NCI-H2196 treated with DMSO at 0.1 percent for 48 hours (cell line): Measurements from ENCODE around the gene HPSE2.
"Not testable (repeated sequence)": the region's sequence is repeated elsewhere in the genome, so short reads cannot be mapped to it uniquely, and the experiment has no call there.

Experiments
- DNase-seq: peaks from one replicate; lab custom pipeline; 2025; ENCODE audit not compliant: unreplicated experiment; lab: John Stamatoyannopoulos, UW

Gene HPSE2

DNA sequence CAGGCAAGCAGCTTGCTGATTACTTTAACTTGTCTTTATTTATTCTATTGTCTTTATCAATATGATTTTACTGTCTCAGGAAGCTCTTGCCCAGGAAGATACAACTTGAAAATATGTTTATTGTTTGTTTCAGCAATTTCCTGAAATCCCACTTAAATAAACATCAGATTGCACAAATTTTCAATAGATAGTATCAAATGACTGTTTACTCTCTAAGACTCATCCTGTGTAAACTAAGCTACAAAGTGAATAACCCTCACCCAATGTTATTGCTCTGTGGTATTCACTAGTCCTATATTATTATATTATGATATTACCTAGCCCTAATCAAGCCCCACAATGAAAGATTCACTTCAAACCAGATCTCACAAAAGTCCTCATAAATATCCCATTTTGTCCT lies 658.5 kb downstream of the HPSE2 start:
- no peak for DNase-seq

- no peak for DNase-seq
Observed at GRCh38 chr10:98576096-98576495, 659.6 kb downstream of the HPSE2 start.

DNA sequence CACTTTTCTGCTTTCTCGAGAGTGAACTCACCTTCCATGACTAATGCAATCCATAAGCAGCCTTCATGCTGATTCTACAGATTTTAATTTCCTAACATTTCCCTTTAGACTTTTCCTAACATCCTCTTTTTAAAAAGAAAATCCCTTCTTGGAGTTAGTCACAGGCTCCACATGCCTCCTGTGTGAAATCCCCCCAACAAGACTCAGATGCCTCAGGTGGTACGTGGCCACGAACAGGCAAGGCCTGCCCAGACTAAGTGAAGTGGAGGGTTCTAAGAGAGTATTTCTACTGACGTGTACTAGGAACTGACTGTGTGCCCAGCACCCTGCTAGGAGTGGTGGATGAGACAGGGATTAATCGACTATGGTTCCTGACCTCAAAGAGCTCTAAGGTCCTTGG lies 663.1 kb downstream of the HPSE2 start:
- DNase-seq: no peak

DNA sequence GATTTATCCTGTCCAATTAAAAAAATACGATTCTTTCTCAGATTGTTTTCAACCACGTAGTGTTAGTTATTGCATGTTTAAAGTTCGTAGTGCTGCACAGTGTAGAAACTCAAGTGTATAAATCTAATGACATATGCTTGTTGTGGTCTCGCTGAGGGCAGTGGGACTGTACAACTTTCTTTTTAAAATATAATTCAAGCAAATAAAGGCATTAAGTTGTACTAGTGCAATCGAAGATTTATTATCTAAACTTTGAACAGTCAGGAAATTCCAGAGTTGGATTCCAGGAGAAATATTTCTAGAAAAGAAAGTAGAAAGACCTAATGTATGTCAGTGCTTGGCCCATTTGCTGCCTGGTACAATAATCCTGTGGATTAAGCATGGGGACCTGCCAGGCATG lies 664.8 kb downstream of the HPSE2 start:
- DNase-seq: no peak

DNA sequence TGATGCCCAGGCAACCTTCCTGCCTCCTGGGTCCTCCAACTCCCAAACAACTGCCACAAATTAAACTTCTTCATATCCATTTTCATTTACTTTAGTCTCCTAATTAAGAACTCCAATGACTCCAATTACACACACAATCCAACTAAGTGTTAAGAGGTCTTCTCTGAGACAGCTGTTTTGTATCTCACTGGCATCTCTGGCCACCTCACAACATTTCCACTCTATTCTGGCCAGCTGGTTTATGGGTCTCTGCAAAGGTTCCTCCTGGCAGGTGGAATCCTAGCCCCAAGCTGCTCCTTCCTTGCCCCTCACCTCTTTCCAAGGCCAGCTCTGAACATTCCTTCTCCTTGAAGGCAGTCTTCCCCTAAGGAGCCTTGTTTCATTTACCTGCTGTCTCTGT lies 665.8 kb downstream of the HPSE2 start:
- no peak for DNase-seq

DNA sequence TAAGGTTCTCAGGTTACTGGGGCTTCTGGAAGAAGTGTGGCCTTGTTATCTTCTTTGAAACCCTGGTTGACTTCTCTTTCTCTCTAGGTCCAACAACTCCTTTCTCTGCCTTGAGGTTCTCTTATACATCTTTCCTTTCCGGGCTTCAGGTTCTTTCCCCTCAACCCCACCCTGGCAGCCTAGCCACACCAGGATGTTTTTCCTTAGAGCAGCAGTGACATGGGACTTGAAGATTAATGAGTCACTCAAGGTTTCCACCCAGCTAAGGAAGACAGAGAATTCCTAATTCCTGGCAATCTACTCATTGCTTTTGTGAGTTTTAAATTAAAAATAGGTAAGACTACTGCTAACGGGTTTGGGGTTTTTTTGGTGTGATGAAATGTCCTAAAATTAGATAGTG lies 667.1 kb downstream of the HPSE2 start:
- DNase-seq: no peak

DNA sequence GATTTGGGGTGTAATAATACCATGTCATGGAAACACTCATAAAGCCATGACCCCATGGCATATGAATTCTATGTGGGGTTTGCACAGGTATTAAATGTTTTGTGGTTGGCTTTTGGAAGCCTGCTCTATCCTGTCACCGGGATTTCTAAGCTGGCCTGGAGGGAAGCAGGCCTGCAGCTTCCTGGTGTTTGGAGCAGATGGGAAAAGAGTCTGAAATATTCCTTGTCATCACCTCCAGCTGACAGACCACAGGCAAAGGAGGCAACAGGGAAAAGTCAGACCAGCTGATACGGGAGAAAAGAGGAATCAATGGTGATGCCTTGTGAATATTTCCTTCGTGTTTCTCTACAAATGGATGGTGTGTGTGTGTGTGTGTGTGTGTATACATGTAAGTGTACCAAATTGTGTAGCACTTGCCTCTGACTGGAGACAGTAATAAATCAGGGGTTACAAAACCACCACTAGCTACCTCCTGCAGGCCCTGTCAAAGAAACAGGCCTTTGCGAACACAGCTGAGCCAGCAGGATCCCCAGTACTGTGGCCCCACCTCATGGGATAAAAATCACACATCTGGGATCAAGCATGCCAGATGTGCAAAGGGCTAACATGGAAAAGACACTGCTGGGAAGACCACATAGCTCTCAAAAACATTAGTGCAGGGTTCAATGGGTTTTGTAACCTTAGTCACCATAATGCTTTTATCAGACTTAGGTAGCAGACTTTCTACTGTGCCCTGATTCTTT lies 668.1 kb downstream of the HPSE2 start:
- no peak for DNase-seq

- no peak for DNase-seq
Observed at GRCh38 chr10:98563811-98564210, 671.8 kb downstream of the HPSE2 start.

GRCh38 chr10:98560565-98560964 lies 675.1 kb downstream of the HPSE2 start:
- DNase-seq: no peak

- DNase-seq: no peak
Observed at GRCh38 chr10:98556061-98556460, 679.6 kb downstream of the HPSE2 start.

DNA sequence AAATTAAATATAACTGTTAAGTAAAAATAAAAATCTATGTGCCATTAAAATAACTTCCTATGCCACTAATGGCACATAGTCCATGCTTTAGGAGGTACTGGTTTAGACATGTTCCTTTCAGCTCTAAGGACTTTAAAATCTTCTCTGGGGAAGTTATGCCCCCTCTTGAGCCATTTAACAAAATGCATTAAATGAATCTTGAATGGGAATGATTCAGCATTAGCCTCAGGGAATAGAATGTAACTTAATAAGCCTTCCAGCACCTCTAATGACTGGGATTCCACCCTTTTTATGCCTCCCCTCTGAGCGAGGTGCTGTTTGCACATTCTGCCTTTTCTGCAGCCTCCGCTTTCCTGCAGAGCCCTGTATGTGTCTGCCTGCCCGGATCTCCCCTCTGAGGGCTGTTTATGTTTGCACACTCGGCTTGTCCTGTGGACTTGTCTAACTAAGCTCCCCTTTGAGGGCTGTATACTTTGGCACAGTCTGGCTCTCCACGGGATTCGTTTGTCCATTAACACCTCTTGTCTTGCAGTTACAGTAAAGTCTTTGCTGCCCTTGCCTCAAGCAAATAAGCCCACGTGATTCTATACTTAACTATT lies 680.5 kb downstream of the HPSE2 start:
- DNase-seq: peak; percentile 54

GRCh38 chr10:98541561-98541960 lies 694.1 kb downstream of the HPSE2 start:
- DNase-seq: not testable (repeated sequence)

DNA sequence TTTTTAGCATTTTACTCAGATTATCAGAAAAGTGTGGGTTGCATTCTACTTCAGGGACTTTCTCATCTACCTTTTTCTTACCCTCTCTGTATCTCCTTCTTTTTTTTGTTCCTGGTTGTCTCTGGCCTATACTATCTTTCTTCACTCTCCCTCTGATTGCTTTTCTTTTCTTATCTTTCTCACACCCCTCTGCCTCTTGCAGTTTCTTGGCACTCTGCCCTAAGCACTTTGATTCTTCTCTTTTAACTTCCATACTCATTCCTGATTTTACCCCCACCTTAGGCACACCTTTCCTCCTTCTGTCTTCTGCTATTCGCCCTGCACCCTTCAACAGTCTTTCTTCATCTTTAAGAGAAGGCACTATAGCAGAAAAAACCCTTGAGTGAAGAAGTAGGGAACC lies 696.1 kb downstream of the HPSE2 start:
- DNase-seq: no peak

- no peak for DNase-seq
Observed at GRCh38 chr10:98538472-98538871, 697.2 kb downstream of the HPSE2 start.

GRCh38 chr10:98536551-98536950 lies 699.1 kb downstream of the HPSE2 start:
- peak; percentile 3 for DNase-seq

DNA sequence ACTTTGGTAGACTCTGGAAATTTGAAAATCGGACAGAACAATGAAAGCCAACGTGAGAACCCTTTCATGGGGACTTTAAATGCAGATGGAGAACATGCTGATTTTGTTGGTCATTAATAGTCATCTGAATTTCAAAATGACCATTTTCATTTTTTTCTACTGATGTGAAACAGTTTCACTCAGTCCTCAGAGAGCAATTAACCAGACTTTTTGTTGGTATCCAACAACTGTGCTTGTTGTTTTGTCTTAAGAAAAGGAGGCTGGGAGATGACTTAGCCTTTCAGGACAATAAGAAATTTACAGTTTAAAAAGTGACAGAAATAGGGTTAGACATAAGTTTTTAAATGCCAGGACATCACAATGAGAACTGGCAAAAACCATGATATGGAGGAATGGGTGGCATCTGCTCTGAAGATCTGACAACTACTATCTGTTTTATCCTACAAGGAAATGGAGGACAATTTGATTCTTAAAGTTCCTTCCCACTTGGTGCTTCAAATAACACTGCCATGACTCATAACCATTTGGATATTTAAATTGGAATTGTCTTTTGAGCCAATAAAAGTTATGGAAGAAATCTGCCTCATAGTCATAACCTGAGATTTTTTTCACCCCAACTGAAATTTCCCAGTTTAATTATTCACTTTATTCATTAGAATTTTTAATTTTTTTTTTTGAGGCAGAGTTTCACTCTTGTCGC lies 701.8 kb downstream of the HPSE2 start:
- DNase-seq: no peak

DNA sequence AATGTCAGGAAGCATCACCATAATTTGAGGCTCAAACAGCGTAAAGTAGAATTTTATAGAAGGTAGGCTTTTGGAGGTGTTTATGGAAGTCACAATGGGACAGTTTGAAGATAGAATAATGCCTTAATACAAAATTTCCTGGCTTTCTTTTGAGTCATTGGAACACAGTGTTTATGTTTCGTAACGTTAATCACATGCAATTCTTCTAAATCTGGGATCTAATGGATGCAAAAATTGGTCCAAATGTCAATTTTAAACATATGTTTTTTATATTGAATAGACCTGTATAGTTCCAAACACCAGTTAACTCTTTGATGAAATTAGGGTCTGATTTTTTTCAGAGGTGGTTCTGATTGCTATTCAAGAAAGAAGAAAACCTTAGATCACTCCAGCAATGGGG lies 702.4 kb downstream of the HPSE2 start:
- DNase-seq: no peak

DNA sequence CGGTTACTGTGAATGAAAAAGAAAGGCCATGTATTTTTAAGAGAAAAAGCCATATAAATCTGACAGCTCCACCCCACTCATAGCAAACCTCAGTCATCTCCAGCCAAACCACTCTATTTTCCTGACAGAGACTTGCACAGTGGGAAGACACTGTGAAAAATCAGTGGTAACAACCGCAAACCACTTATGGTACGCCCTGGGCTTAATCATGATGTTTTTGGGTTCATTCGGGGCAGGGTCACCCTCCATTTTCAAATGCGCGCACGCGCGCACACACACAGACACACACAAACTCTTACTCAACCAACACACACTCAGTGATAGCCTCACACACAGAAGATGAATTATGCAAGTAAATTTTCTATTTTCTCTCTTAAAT lies 706.9 kb downstream of the HPSE2 start:
- DNase-seq: no peak

- no peak for DNase-seq
Observed at GRCh38 chr10:98528166-98528804, 707.4 kb downstream of the HPSE2 start.

- DNase-seq: no peak
Observed at GRCh38 chr10:98525969-98526368, 709.7 kb downstream of the HPSE2 start.

DNA sequence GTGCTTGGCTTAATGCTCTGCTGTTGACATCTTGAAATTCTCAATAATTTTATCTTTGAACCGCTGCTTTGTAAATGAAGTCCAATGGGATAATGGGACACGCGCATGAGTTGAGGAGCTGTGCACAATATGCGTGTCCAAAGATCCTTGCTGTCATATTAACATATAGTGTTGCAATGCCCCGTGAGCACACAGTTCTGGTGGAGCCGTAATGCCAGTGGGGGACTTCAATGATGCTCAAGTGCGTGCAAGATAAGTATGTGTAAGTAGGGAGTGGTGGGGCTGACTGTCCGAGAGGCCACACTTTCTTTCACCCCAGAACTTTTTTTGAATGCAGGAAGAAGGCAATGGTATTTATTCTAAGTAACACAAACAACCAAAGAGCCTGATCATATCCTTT lies 711.5 kb downstream of the HPSE2 start:
- DNase-seq: no peak

GRCh38 chr10:98519841-98520240 lies 715.8 kb downstream of the HPSE2 start:
- no peak for DNase-seq
